Measurements from ENCODE around the gene PLXNB1. TPM values are rescaled to one million over a fixed set of nuclear protein-coding genes. Genes with fewer than 3 reads are reported as not detected.

The PLXNB1 gene
- total and polyA plus RNA-seq, 2 of the 13 experiments (the other 11 are each of a cell fraction or from before 2014, with no cell fraction given) = 86.0 to 143 TPM

DNA sequence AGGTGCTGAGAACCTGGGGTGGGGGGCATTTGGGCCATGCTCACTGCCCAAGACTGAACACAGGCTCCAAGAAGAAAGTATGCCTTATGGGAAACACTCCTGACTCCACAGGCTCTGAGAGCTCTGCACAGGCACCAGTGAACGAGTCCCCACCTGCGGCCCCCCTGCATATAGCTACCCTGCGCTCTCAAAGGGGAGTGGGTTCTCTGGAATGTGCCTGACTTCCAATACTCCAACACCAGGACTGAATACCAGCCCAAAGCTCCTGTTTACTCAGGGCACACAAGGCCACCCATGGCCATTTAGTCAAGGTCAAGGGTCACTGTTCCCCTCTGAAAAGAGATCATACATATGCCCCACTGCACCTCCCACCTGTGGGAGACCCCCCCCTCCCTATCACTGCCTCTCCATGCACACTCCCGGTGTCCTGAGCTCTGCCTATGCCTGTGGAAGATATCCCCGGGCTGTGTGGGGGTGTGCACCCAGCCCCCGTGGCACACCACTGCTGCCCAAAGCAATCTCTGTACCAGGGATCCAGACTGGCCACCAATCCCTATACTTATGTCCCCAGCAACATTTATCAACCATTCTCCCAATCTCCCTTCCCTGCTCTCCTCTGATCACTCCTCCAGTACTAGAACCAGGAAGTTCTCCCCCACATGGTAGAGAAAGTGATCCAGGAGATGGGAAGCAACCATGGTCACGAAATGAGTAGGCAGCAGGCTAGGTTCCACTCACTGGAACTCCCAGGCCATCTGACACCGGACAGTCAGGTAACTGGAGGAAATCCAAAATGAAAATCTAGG, 1.5 kb upstream of the PLXNB1 start (continued):
- TF ChIP-seq ZNF615 (CRISPR knock-in tag; IDR thresholded peaks at IDR 0.05; ENCODE audit: borderline replicate concordance) (no peak), NCOA1 (CRISPR knock-in tag; IDR thresholded peaks at IDR 0.05) (no peak), SIX4 (CRISPR knock-in tag; IDR thresholded peaks at IDR 0.05) (peak; percentile 98), HDAC2 (CRISPR knock-in tag; IDR thresholded peaks at IDR 0.05) (peak; percentile 95), ZNF543 (CRISPR knock-in tag; IDR thresholded peaks at IDR 0.05) (no peak), SAFB2 (CRISPR knock-in tag; IDR thresholded peaks at IDR 0.05; ENCODE audit: borderline replicate concordance, low read depth) (no peak), ZNF672 (CRISPR knock-in tag; IDR thresholded peaks at IDR 0.05) (no peak), ZNF160 (CRISPR knock-in tag; IDR thresholded peaks at IDR 0.05) (no peak), ZNF124 (CRISPR knock-in tag; IDR thresholded peaks at IDR 0.05) (0 out of 2 replicates have a peak, but pooled peaks have one; percentile 40), ZNF746 (CRISPR knock-in tag; IDR thresholded peaks at IDR 0.05) (peak; percentile 96), GABPA (IDR thresholded peaks at IDR 0.05; ENCODE audit: low read depth, low read length) (no peak), GABPA (CRISPR knock-in tag; IDR thresholded peaks at IDR 0.05; ENCODE audit: low read depth) (peak; percentile 51; the same call in 1 of the 2 replicates), ZNF33A (CRISPR knock-in tag; IDR thresholded peaks at IDR 0.05; ENCODE audit: borderline replicate concordance) (no peak), PCBP2 (optimal IDR thresholded peaks at IDR 0.05; ENCODE audit: low read depth, low read length, poor library complexity, severe bottlenecking) (no peak), ETV5 (CRISPR knock-in tag; IDR thresholded peaks at IDR 0.05; ENCODE audit: borderline replicate concordance) (peak; percentile 80), ZNF616 (CRISPR knock-in tag; IDR thresholded peaks at IDR 0.05; ENCODE audit: low read depth) (no peak), ZIK1 (CRISPR knock-in tag; IDR thresholded peaks at IDR 0.05; ENCODE audit: borderline replicate concordance, low read depth) (peak; percentile 59; the same call in 1 of the 2 replicates)
- TF ChIP-seq, protein P1, sequence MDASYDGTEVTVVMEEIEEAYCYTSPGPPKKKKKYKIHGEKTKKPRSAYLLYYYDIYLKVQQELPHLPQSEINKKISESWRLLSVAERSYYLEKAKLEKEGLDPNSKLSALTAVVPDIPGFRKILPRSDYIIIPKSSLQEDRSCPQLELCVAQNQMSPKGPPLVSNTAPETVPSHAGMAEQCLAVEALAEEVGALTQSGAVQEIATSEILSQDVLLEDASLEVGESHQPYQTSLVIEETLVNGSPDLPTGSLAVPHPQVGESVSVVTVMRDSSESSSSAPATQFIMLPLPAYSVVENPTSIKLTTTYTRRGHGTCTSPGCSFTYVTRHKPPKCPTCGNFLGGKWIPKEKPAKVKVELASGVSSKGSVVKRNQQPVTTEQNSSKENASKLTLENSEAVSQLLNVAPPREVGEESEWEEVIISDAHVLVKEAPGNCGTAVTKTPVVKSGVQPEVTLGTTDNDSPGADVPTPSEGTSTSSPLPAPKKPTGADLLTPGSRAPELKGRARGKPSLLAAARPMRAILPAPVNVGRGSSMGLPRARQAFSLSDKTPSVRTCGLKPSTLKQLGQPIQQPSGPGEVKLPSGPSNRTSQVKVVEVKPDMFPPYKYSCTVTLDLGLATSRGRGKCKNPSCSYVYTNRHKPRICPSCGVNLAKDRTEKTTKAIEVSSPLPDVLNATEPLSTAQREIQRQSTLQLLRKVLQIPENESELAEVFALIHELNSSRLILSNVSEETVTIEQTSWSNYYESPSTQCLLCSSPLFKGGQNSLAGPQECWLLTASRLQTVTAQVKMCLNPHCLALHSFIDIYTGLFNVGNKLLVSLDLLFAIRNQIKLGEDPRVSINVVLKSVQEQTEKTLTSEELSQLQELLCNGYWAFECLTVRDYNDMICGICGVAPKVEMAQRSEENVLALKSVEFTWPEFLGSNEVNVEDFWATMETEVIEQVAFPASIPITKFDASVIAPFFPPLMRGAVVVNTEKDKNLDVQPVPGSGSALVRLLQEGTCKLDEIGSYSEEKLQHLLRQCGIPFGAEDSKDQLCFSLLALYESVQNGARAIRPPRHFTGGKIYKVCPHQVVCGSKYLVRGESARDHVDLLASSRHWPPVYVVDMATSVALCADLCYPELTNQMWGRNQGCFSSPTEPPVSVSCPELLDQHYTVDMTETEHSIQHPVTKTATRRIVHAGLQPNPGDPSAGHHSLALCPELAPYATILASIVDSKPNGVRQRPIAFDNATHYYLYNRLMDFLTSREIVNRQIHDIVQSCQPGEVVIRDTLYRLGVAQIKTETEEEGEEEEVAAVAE (CRISPR knock-in tag; IDR thresholded peaks at IDR 0.05; ENCODE audit: borderline replicate concordance) = 0 out of 2 replicates have a peak, but pooled peaks have one; percentile 36
- TF ChIP-seq, protein P2, sequence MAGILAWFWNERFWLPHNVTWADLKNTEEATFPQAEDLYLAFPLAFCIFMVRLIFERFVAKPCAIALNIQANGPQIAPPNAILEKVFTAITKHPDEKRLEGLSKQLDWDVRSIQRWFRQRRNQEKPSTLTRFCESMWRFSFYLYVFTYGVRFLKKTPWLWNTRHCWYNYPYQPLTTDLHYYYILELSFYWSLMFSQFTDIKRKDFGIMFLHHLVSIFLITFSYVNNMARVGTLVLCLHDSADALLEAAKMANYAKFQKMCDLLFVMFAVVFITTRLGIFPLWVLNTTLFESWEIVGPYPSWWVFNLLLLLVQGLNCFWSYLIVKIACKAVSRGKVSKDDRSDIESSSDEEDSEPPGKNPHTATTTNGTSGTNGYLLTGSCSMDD (CRISPR knock-in tag; IDR thresholded peaks at IDR 0.05) = no peak
- TF ChIP-seq, protein P3, sequence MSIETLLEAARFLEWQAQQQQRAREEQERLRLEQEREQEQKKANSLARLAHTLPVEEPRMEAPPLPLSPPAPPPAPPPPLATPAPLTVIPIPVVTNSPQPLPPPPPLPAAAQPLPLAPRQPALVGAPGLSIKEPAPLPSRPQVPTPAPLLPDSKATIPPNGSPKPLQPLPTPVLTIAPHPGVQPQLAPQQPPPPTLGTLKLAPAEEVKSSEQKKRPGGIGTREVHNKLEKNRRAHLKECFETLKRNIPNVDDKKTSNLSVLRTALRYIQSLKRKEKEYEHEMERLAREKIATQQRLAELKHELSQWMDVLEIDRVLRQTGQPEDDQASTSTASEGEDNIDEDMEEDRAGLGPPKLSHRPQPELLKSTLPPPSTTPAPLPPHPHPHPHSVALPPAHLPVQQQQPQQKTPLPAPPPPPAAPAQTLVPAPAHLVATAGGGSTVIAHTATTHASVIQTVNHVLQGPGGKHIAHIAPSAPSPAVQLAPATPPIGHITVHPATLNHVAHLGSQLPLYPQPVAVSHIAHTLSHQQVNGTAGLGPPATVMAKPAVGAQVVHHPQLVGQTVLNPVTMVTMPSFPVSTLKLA (IDR thresholded peaks at IDR 0.05) = no peak
- TF ChIP-seq, protein P4, sequence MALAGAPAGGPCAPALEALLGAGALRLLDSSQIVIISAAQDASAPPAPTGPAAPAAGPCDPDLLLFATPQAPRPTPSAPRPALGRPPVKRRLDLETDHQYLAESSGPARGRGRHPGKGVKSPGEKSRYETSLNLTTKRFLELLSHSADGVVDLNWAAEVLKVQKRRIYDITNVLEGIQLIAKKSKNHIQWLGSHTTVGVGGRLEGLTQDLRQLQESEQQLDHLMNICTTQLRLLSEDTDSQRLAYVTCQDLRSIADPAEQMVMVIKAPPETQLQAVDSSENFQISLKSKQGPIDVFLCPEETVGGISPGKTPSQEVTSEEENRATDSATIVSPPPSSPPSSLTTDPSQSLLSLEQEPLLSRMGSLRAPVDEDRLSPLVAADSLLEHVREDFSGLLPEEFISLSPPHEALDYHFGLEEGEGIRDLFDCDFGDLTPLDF (CRISPR knock-in tag; IDR thresholded peaks at IDR 0.05) = no peak
- TF ChIP-seq, protein P5, sequence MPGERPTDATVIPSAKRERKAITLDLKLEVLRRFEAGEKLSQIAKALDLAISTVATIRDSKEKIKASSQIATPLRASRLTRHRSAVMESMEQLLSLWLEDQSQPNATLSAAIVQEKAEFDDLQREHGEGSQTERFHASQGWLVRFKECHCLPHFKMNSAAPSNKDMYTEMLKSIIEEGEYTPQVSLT (CRISPR knock-in tag; IDR thresholded peaks at IDR 0.05; ENCODE audit: borderline replicate concordance, low read depth) = no peak

Data from HepG2 (cell line).